Subcutaneous adipose tissue (tissue), 4 donors: Measurements from ENCODE around the gene TNK1. TPM values are rescaled to one million over a fixed set of nuclear protein-coding genes. Genes with fewer than 3 reads are reported as not detected.

ENCODE experiments used
- CTCF ChIP-seq: fragments of 450-650 bp; IDR thresholded peaks from one replicate; pipeline ENCODE4 v1.5.1; 2016; ENCODE audit warnings: low read depth, mild to moderate bottlenecking, control low read depth, antibody characterized with exemption, moderate library complexity
- total RNA-seq, 4 donors: library from RNA; depleted of rRNA; stranded (reverse); fragments of >200 nt; gene quantifications; one replicate each; pipeline ENCODE4 v1.1.0, GENCODE V29; 2016

The TNK1 gene
- total RNA-seq, 4 donors from 2014 or later: 0.51 to 1.9 (median 1.1) TPM

- TF ChIP-seq CTCF: no peak
Measured at GRCh38 chr17:7389924-7390910, 9.3 kb downstream of the TNK1 start.

GRCh38 chr17:7391307-7391706 lies 10.4 kb downstream of the TNK1 start:
- no peak for TF ChIP-seq CTCF

- no peak for TF ChIP-seq CTCF
Measured at GRCh38 chr17:7392696-7393612, 12.1 kb downstream of the TNK1 start.

GRCh38 chr17:7393613-7394451 lies 12.9 kb downstream of the TNK1 start:
- TF ChIP-seq CTCF: no peak

GRCh38 chr17:7394452-7395191 lies 13.7 kb downstream of the TNK1 start, which contains the start of gene PLSCR3:
Gene PLSCR3, minus strand, starts transcription at chr17:7394525. Its CDS starts 415 bp downstream, at chr17:7394110.
- no peak for TF ChIP-seq CTCF

GRCh38 chr17:7396147-7396546 lies 15.3 kb downstream of the TNK1 start:
- no peak for TF ChIP-seq CTCF
